Measurements from ENCODE around the gene HS3ST4. TPM values are rescaled to one million over a fixed set of nuclear protein-coding genes. Genes with fewer than 3 reads are reported as not detected.
A peak's percentile ranks its signal among the peaks of the same experiment; 100 is the strongest.

HS3ST4 gene
- total and polyA plus RNA-seq, 2 of the 8 experiments (the other 6 are each of a cell fraction or from before 2014, with no cell fraction given), result 1.9 to 3.3 TPM

DNA sequence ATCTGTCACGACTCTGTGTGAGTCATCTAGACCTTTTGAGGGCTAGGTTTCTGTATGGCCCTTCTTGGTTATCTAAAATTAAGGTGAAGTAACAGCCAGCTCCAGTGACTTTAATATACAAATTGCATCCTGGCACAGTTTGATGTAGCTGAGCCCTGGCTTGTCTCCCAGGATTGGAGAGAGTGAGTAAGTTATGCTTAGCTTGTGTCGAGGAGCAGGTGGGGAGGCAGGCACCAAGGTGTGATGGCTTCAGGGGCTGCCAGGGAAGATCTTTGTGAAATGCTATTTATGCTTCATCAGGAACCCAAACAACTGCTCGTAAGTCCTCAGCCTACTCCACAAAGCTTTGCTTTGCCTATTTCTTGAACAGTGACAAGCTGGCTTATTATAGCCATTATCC, 261.2 kb downstream of the HS3ST4 start:
- Histone ChIP-seq H4K20me1 (replicated peaks in 1 of 2; ENCODE audit: control insufficient read depth in 1 of 2, insufficient read depth in 2 of 2, low read length in 2 of 2) (no peaks in the 10 kb centered on the region), H3K23ac (ENCODE audit: insufficient read length) (no peak overlapping the region), H2BK20ac (ENCODE audit: low read length) (no peak overlapping the region), H3K9ac (replicated peaks in 1 of 4; ENCODE audit: extremely low read depth in 1 of 4, low read depth in 3 of 4, low read length in 3 of 4) (no peak overlapping the region), H4K5ac (ENCODE audit: insufficient read length, low read depth, low read length) (no peak overlapping the region), H2BK15ac (ENCODE audit: low read length) (no peak overlapping the region), H3K56ac (replicated peaks; ENCODE audit: insufficient read length, low read depth, low read length) (no peak overlapping the region), H2AFZ (ENCODE audit: low read length) (no peak overlapping the region), H2AK5ac (ENCODE audit: low read depth, low read length) (no peak overlapping the region), H3K36me3 (ENCODE audit: control insufficient read depth in 2 of 4, insufficient read depth in 4 of 4, low read length in 3 of 4) (no peaks in the 10 kb centered on the region), H2BK5ac (ENCODE audit: low read depth, low read length) (no peak overlapping the region), H3K4me1 (replicated peaks in 1 of 4; ENCODE audit: control insufficient read depth in 3 of 4, insufficient read depth in 4 of 4, low read length in 3 of 4) (peaks cover 0 to 28% (median 14%) of the 10 kb centered on the region in 4 experiments; a peak in 5 of 7 replicates), H2BK12ac (ENCODE audit: low read depth, low read length) (no peak overlapping the region), H3K4me2 (ENCODE audit: insufficient read depth in 1 of 2, low read depth in 2 of 2, low read length in 2 of 2) (no peak overlapping the region), H3K27ac (ENCODE audit: low read depth, low read length) (no peak overlapping the region), H3K9me3 (ENCODE audit: insufficient read depth in 2 of 2, low read depth in 1 of 2, low read length in 1 of 2) (no peaks in the 10 kb centered on the region), H3K79me2 (ENCODE audit: control insufficient read depth in 1 of 2, insufficient read depth in 2 of 2, low read length in 2 of 2) (no peaks in the 10 kb centered on the region), H4K91ac (replicated peaks; ENCODE audit: insufficient read length, low read length) (no peak overlapping the region), H3K4me3 (ENCODE audit: extremely low read depth in 1 of 4, insufficient read depth in 2 of 4, low read depth in 3 of 4, low read length in 4 of 4) (no peak overlapping the region), H3K18ac (ENCODE audit: extremely low read depth, low read length) (peak overlapping the region; percentile 35; the same call in 1 of the 2 replicates), H4K8ac (ENCODE audit: extremely low read depth, insufficient read depth, low read length) (no peak overlapping the region), H3K4ac (replicated peaks; ENCODE audit: insufficient read length, low read depth, low read length) (no peak overlapping the region), H3K23me2 (ENCODE audit: low read depth, low read length) (no peaks in the 10 kb centered on the region), H2BK120ac (replicated peaks; ENCODE audit: low read depth, low read length) (no peak overlapping the region), H3K27me3 (replicated peaks in 1 of 4; ENCODE audit: control insufficient read depth in 3 of 4, extremely low read depth in 1 of 4, insufficient read depth in 3 of 4, low read length in 3 of 4) (peaks cover 0 to 49% (median 21%) of the 10 kb centered on the region in 4 experiments; a peak in 6 of 7 replicates), H3K14ac (ENCODE audit: insufficient read length) (no peak overlapping the region), H3K79me1 (ENCODE audit: low read depth, low read length) (no peaks in the 10 kb centered on the region)
- 90% methylated on average over 3 of the region's 3 CpGs; no CpG with 5 or more reads in 1 of the 2 experiments for WGBS, 2 experiments (ENCODE audit: extremely low coverage in 1 of 2, insufficient coverage in 1 of 2, insufficient read length in 1 of 2, insufficient replicate concordance in 2 of 2, low coverage in 1 of 2, low lambda C conversion rate in 2 of 2, missing lambda C conversion rate in 1 of 2)
- POLR2A ChIA-PET (ENCODE audit: partially characterized antibody), result no interaction called here
- TF ChIP-seq, protein P1, sequence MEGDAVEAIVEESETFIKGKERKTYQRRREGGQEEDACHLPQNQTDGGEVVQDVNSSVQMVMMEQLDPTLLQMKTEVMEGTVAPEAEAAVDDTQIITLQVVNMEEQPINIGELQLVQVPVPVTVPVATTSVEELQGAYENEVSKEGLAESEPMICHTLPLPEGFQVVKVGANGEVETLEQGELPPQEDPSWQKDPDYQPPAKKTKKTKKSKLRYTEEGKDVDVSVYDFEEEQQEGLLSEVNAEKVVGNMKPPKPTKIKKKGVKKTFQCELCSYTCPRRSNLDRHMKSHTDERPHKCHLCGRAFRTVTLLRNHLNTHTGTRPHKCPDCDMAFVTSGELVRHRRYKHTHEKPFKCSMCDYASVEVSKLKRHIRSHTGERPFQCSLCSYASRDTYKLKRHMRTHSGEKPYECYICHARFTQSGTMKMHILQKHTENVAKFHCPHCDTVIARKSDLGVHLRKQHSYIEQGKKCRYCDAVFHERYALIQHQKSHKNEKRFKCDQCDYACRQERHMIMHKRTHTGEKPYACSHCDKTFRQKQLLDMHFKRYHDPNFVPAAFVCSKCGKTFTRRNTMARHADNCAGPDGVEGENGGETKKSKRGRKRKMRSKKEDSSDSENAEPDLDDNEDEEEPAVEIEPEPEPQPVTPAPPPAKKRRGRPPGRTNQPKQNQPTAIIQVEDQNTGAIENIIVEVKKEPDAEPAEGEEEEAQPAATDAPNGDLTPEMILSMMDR (IDR thresholded peaks at IDR 0.05; ENCODE audit: control extremely low read depth in 1 of 3, insufficient read depth in 1 of 3, low read depth in 1 of 3, low read length in 3 of 3), result no peak
- TF ChIP-seq BACH1 (IDR thresholded peaks at IDR 0.05; ENCODE audit: low read length) (no peak), RBBP5 (IDR thresholded peaks at IDR 0.05; ENCODE audit: borderline replicate concordance, low read depth, low read length) (no peak), SIX5 (IDR thresholded peaks at IDR 0.05; ENCODE audit: low read depth, low read length) (no peak)
- TF ChIP-seq, protein P2, sequence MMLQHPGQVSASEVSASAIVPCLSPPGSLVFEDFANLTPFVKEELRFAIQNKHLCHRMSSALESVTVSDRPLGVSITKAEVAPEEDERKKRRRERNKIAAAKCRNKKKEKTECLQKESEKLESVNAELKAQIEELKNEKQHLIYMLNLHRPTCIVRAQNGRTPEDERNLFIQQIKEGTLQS (IDR thresholded peaks at IDR 0.05; ENCODE audit: insufficient read depth, low read depth, low read length), result no peak
- CTCF ChIA-PET (ENCODE audit: partially characterized antibody), result interaction anchor here (0.9 to 1.4 kb wide), 2 partner anchors 179 to 501 kb away, joined by 3 read pairs; no protein-coding TSS in a partner anchor
- DNase-seq (ENCODE audit: low read depth in 1 of 2, low spot score in 2 of 2) (no peak), FAIRE-seq (no peak)
